Airway epithelial cell (primary cell): ENCODE data around the gene HSF4. TPM values are rescaled to one million over a fixed set of nuclear protein-coding genes. Genes with fewer than 3 reads are reported as not detected.

Source experiments
- total RNA-seq: library from RNA; depleted of rRNA; stranded (reverse); fragments of >200 nt; gene quantifications from 2 replicates; pipeline ENCODE4 v1.2.3, GENCODE V29; 2015

The HSF4 gene
- total RNA-seq = 2.5 TPM in 1 of 2 replicates, not detected in the other

GRCh38 chr16:67164599-67165061 is at the start of gene HSF4:
TSS of gene HSF4 (plus strand) at chr16:67164745. CDS start at chr16:67164812, 67 bp downstream.

GRCh38 chr16:67150833-67151396 is 13.6 kb upstream of the HSF4 start, which contains the start of gene B3GNT9:
TSS of gene B3GNT9 (minus strand) at chr16:67150998. CDS start at chr16:67150485, 513 bp downstream.

DNA sequence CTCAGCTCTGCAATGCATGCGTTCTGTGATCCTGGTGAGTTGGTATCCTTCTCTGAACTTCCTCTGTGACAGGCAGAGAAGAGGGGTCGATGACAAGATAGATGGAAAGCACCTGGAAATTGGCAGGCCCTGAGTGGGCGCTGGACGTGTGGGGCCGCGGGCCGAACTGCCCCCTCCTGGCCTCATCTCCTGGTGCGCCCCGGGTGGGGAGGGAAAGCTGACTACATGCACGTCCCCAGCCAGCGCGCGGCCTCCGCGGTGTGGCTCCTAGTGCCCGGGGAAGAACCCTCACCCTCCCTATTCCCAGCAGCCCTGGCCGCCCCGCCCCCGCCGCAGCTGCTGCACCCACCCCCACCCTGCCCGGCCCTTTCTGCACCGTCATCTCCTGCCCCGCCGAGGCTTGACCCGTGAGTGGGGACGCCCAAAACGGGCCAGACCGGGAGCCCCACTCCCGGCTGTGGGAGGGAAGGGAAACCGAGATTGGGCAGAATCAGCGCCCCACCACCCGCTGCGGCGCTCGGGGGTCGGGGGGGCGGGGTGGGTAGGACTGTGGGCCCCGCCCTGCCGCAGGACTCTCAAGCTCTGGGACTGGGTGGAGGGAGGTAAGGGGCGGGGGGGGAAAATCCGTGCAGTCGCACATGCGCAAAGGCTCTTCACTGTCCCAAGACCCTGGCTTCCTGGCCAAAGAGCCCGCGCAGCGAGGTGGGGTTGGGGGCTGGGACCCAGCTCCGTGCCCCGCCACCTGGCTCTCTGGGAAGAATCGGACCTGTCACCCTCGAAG is 5.8 kb downstream of the HSF4 start, which contains the start of gene NOL3:
TSS of gene NOL3 (plus strand) at position 371 of the 781 bp plus-strand sequence.

GRCh38 chr16:67183627-67184452 is 19.3 kb downstream of the HSF4 start, which contains the start of gene MATCAP1:
TSS of gene MATCAP1 (minus strand) at chr16:67183963. CDS start at chr16:67180610, 3,353 bp downstream.

DNA sequence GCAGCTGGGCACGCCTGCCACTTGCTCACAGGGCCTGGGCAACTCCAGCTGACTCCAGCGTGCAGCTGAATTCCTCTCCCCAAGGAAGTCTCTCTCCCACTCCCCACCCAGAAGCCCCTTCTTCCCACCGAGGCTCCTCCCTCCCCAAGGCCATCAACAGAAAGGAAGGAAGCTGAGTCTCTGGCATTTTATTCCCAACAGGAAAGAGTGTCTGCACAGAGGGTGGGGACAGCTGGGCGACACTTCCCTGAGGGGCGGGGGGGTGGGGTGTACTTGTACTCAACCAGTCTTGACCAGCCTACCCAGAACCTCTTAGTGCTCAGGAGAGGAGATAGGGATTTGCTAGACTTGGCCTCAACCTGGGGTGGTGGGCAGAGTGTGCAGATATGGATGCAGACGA is 25.5 kb downstream of the HSF4 start, which contains the start of gene EXOC3L1:
TSS of gene EXOC3L1 (minus strand) at position 96 of the 400 bp plus-strand sequence. CDS start 460 bp downstream, outside the sequence.

DNA sequence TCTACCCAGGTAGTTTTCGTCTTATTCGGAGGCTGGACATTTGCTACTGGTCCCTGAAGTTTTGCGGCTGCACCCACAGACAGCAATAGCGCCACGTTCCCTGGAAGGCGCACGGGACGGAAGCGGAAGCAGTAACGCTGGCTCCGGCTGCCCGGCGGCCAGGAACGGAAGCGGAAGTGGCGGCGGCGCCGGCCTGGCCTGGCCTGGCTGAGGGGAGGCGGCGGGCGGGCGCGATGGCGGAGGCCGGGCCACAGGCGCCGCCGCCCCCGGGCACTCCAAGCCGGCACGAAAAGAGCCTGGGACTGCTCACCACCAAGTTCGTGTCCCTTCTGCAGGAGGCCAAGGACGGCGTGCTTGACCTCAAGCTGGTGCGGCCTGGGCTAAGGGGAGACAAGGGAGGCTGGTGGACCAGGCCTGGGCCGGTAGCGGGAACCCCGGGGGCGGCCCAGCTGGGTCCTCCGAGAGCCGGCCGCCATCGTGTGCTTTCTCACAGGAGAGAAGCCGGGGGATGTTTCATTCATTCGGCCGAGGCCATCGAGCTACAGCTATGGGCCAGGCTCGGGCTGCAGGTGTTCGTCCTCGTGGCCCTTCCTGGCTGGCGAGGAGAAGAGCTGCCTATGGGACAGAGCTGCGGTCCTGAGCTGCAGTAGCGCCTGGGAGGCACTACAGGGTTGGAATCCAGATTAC is 27.6 kb downstream of the HSF4 start, which contains the start of gene E2F4:
TSS of gene E2F4 (plus strand) at position 161 of the 687 bp plus-strand sequence. CDS start at position 234, 73 bp downstream.

DNA sequence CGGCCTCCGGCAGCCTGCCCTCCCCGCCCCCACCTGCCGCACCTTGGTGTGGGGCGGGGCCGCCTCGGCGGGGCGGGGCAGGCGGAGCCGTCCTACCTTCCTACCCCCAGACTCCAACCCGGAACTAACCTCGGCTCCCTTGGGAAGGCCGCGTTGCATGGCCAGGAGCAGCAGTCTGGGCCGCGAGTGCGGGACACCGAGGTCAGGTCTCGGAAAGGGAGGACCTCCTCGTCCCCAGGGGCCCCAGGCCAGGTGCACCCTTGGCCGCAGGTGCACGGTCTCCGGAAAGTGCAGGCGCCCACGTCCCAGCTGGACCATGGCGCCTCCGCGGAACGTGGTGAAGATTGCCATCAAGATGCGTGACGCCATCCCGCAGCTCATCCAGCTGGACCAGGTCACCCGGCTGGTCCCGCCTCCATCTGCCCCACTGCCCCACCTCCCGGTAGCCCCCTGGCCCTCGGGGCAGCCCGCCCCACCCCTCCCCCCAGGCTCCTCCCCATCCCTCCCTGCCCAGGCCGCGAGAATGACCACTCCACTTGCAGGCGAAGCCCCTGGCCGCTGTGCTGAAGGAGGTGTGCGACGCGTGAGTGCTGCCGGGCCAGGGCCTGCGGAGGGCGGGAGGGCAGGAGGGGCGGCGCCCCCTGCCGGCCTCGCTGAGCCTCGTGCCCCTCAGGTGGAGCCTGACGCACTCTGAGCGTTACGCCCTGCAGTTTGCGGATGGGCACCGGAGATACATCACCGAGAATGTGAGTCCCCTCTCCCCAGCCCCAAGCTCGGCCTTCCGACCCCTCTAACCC is 34.7 kb downstream of the HSF4 start, which contains the start of gene ELMO3:
TSS of gene ELMO3 (plus strand) at position 121 of the 797 bp plus-strand sequence. CDS start at position 317, 196 bp downstream.

Other genes with a start within 250 kb of the HSF4 start
- 1.6 and 3.0 TPM in 2 replicates for gene CDH16, start 245.9 kb upstream of the HSF4 start, total RNA-seq
- 73.8 and 96.6 TPM in 2 replicates for gene RRAD, start 239.2 kb upstream of the HSF4 start, total RNA-seq
- gene CIAO2B, start 230.3 kb upstream of the HSF4 start, total RNA-seq = 106 and 141 TPM in 2 replicates
- 74.0 and 93.4 TPM in 2 replicates for gene CES2, start 229.2 kb upstream of the HSF4 start, total RNA-seq
- gene CES3, start 203.5 kb upstream of the HSF4 start, total RNA-seq = 0.99 and 1.5 TPM in 2 replicates
- gene CES4A, start 176.2 kb upstream of the HSF4 start, total RNA-seq = 0.65 and 2.5 TPM in 2 replicates
- 57.7 and 92.9 TPM in 2 replicates for gene CBFB, start 135.6 kb upstream of the HSF4 start, total RNA-seq
- gene PHAF1, start 54.8 kb upstream of the HSF4 start, total RNA-seq = 12.4 and 14.7 TPM in 2 replicates
- 9.7 and 11.4 TPM in 2 replicates for gene B3GNT9, start 13.7 kb upstream of the HSF4 start, total RNA-seq
- gene TRADD, start 4.8 kb upstream of the HSF4 start, total RNA-seq = 31.9 and 47.2 TPM in 2 replicates
- 10.5 and 11.4 TPM in 2 replicates for gene FBXL8, start 4.8 kb upstream of the HSF4 start, total RNA-seq
- 53.2 and 89.0 TPM in 2 replicates for gene NOL3, start 5.8 kb downstream of the HSF4 start, total RNA-seq
- gene MATCAP1, start 19.2 kb downstream of the HSF4 start, total RNA-seq = 5.2 and 11.3 TPM in 2 replicates
- 0.99 TPM in 1 of 2 replicates, not detected in the other for gene EXOC3L1, start 25.4 kb downstream of the HSF4 start, total RNA-seq
- 82.0 and 87.8 TPM in 2 replicates for gene E2F4, start 27.4 kb downstream of the HSF4 start, total RNA-seq
- gene ELMO3, start 34.4 kb downstream of the HSF4 start, total RNA-seq = 33.8 and 39.6 TPM in 2 replicates
- gene TMEM208, start 62.4 kb downstream of the HSF4 start, total RNA-seq = 27.7 and 33.8 TPM in 2 replicates
- 26.0 and 26.4 TPM in 2 replicates for gene FHOD1, start 82.7 kb downstream of the HSF4 start, total RNA-seq
- 0.74 and 0.78 TPM in 2 replicates for gene SLC9A5, start 84.2 kb downstream of the HSF4 start, total RNA-seq
- 6.6 and 7.5 TPM in 2 replicates for gene PLEKHG4, start 114.8 kb downstream of the HSF4 start, total RNA-seq
- not detected in 2 replicates for gene KCTD19, start 162.0 kb downstream of the HSF4 start, total RNA-seq
- not detected in 2 replicates for gene LRRC36, start 162.1 kb downstream of the HSF4 start, total RNA-seq
- gene TPPP3, start 228.8 kb downstream of the HSF4 start, total RNA-seq = 0.19 TPM in 1 of 2 replicates, not detected in the other